HG03039 (cell line): ENCODE results near the gene FCN1.
"Not testable (repeated sequence)": the region's sequence is repeated elsewhere in the genome, so short reads cannot be mapped to it uniquely, and the experiment has no call there.

Experiments used
- ATAC-seq: cut with Tn5 transposase; IDR thresholded peaks from one replicate; pipeline ENCODE4 v1.9.1; 2021; ENCODE audit warnings: mild to moderate bottlenecking, moderate library complexity; ENCODE audit not compliant: unreplicated experiment

The FCN1 gene

GRCh38 chr9:134917431-134918373 lies at the start of gene FCN1:
Gene FCN1 (minus strand): TSS chr9:134917912. CDS start chr9:134917871, 41 bp downstream.
- ATAC-seq: no peak

GRCh38 chr9:134966697-134967546 lies 49.2 kb upstream of the FCN1 start:
- ATAC-seq: no peak

DNA sequence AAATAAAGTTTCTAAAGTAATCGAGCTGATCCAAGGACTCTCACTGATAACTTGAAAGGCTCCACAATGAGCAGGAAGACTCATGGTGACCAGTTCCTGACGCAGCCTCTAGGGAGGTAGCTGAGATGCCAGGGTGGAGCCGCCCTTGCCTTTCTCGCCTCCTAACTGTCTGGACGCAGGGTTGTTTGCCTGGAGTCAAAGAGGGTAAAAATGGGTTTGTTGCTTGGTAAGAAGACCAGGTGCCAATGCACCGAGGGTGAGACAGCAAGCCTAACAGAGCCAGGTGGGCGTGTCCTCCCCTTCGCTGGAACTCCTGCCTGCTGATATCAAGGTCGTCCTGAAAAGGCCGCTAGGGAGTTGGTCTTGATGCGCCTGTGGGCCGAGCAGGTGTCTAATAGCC lies 48.6 kb upstream of the FCN1 start:
- no peak for ATAC-seq

DNA sequence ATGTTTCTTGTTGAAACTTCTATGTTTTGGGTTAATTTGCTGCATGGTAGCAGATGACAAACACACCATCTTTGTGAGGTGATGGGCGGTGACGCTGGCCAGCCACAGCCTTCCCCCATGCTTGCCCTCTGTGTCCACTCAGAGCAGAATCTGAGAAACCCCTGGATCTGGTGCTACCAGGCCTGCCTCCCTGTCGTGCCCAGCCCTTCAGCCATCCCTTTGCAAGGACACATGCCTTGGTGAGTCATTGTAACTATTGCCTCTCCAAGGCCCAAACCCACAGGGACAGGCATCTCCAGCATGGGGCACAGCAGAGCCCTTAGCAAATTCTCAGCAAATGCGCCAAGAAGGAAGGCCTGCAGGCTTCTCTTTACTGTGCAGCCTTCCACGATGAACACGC lies 48.1 kb upstream of the FCN1 start:
- ATAC-seq: no peak

- ATAC-seq: no peak
Observed at GRCh38 chr9:134965411-134965810, 47.7 kb upstream of the FCN1 start.

GRCh38 chr9:134964271-134965055 lies 46.8 kb upstream of the FCN1 start:
- ATAC-seq: no peak

- ATAC-seq: no peak
Observed at GRCh38 chr9:134963546-134963945, 45.8 kb upstream of the FCN1 start.

DNA sequence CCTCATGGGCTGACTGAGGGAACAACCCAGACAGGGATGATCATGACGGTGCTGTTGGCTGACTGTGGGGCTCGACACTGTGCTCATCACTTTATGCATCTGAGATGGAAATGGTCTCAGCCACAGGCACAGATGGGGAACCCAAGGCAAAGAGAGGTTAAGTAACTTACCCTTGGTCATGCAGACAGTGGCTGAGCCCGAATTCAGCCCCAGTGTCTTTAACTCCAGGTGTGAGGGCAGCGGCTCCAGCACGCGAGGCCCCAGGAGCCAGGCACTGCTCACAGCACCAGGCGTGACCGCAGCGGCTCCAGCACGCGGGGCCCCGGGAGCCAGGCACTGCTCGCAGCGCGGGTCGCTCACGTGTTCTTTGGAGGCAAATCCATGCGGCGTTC lies 45.3 kb upstream of the FCN1 start:
- no peak for ATAC-seq

- no peak for ATAC-seq
Observed at GRCh38 chr9:134962065-134962972, 44.6 kb upstream of the FCN1 start.

- no peak for ATAC-seq
Observed at GRCh38 chr9:134961331-134962064, 43.8 kb upstream of the FCN1 start.

DNA sequence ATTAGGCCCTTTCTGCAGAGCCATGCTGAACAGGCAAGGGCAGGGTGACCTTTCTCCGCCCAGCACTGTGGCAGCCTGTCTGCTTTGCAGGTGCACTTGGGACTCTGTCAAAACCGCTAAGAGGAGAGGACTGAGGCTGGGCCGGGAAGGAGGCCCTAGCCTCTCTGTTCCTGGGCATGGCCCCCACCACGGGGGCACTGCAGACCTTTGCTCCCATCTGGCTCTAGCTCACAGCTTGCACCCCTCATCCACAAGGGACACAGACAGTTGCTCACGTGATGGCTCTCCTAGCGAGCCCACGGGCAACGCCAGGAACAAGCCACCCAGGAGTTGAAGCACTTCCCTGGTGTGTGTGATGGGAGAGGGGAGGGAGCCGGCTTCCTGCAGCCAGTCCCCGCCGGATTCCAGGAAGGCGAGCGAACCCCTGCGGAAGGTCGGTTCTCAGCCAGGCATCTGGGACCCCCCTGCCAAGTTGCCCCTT lies 43.0 kb upstream of the FCN1 start:
- ATAC-seq: no peak

- ATAC-seq: no peak
Observed at GRCh38 chr9:134959971-134960310, 42.2 kb upstream of the FCN1 start.

DNA sequence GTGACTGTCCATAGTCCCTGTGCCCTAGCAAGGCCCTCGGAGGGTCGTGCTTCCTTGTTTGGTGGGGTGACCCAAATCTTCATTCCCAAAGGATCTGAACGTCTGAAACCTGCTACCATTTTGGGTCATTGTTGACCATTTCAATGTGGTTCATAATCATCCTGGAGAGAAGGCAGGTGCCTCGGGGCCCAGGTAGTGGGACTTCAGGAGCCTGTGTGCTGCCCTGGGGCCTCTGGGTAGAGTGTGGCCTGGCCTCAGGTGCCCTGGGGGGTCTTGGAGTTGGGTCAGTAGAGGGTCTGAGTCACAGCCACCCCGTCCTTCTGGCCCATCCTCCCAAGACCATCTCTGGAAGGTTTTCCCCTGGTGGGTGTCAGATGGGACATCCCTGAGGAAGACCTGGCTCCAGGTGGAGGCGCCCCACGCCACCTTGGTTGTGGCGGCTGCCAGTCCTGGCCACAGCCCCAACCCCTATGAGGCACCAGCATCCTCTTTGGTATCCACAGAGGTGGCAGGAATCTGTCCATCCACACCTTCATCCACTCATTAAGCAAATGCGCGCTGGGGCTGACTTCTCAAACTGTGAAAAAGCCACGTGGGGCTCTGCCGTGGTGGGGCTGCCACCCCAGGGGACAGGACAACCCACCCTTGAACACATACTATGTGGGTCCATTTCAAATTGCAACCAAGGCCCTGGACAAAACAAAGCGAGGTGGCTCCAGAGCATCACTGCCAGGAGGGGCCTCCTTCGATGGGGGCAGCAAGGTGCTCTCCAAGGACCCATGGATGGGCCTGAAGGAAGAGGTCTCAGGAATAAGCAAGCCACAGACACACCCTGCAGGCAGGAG lies 41.6 kb upstream of the FCN1 start:
- ATAC-seq: no peak

GRCh38 chr9:134957945-134958227 lies 40.2 kb upstream of the FCN1 start:
- no peak for ATAC-seq

GRCh38 chr9:134957165-134957944 lies 39.6 kb upstream of the FCN1 start:
- ATAC-seq: no peak

DNA sequence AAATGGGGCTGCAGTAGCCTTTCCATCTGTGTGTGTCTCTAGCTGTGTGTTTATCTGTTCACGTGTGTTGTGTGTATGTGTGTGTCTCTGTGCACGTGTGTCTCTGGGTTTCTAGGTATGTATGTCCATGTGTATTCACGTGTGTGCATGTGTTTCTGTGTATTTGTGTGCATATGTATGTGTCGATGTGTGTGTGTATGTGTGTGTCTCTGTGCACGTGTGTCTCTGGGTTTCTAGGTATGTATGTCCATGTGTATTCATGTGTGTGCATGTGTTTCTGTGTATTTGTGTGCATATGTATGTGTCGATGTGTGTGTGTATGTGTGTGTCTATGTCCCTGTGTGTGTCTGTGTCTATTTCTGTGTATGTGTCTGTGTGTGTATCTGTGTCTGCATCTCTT lies 38.7 kb upstream of the FCN1 start:
- not testable (repeated sequence) for ATAC-seq

- no peak for ATAC-seq
Observed at GRCh38 chr9:134955801-134956200, 38.1 kb upstream of the FCN1 start.

- no peak for ATAC-seq
Observed at GRCh38 chr9:134955156-134955555, 37.4 kb upstream of the FCN1 start.
